ENCODE data around the gene NKAIN1. TPM values are rescaled to one million over a fixed set of nuclear protein-coding genes. Genes with fewer than 3 reads are reported as not detected.

Gene NKAIN1
- total RNA-seq, 5 donors from 2014 or later (not counting 1 experiment from before 2014, with no cell fraction given): 0.13 TPM; not detected in 4

DNA sequence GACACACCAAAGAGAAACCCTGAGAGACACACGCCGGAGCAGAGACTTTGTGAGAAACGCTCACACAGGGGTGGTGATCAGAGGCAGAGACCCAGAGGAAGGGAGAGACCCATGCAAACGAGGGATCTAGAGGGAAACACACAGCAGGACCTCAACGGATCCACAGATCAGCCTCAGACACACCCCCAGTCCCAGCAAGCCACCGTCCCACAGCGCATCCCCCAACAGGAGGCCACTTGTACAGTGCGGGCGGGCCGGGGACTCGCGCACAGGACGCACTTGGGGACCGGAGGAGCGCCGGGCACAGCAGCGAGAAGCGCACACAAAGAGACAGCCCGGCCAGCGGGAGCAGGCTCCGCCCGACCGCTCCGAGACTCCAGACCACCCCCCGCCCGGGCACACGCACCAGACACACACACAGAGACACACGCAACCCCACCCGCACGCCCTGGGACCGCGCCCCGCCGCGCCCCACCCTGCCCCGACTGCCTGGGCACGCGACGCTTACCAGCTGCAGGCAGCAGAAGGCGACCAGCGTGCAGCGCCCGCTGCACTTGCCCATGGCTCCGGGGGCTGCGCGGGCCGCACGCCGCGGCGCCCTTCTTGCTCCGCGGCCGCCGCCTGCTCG lies 587 bp downstream of the NKAIN1 start:
- Mint-ChIP-seq H3K9me3 (no peaks in the 10 kb centered on the region), H3K27ac (no peak overlapping the region), H3K4me1 (peaks cover 14 to 22% (median 16%) of the 10 kb centered on the region in 3 donors), H3K27me3 (peaks cover 51 to 56% of the 10 kb centered on the region in 2 donors), H3K36me3 (no peaks in the 10 kb centered on the region), H3K4me3 (peak overlapping the region; percentile 34 to 75 (median 37))
- peak overlapping the region in 1 of 2 donors; percentile 5 for H3K4me3 ChIP-seq (ENCODE audit: control insufficient read depth in 1 of 2, extremely low read depth in 1 of 2, low read length in 1 of 2)
- peaks cover 7 to 59% of the 10 kb centered on the region in 2 experiments for H3K27me3 ChIP-seq (replicated peaks in 1 of 2; ENCODE audit: control insufficient read depth in 2 of 2, extremely low read depth in 1 of 2, insufficient read depth in 2 of 2, low read length in 1 of 2)
- ATAC-seq (replicated peaks in 1 of 4): peak in 1 of 4 experiments; percentile 27
- WGBS (ENCODE audit: insufficient coverage): 2% methylated on average over 47 of the region's 56 CpGs
- ChIA-PET CTCF (no interaction called here), POLR2A (no interaction called here)
- H3K4me1 ChIP-seq (ENCODE audit: control insufficient read depth in 1 of 2, extremely low read depth in 1 of 2, insufficient read depth in 2 of 2, low read length in 2 of 2): peaks cover 0 to 6% of the 10 kb centered on the region in 2 experiments
- no peaks in the 10 kb centered on the region for H3K9me3 ChIP-seq
- H3K36me3 ChIP-seq (ENCODE audit: control insufficient read depth in 2 of 2, extremely low read depth in 1 of 2, insufficient read depth in 1 of 2, low read length in 1 of 2): no peaks in the 10 kb centered on the region
- no peak overlapping the region for H3K27ac ChIP-seq (ENCODE audit: low read length)
- DNase-seq: no peak

DNA sequence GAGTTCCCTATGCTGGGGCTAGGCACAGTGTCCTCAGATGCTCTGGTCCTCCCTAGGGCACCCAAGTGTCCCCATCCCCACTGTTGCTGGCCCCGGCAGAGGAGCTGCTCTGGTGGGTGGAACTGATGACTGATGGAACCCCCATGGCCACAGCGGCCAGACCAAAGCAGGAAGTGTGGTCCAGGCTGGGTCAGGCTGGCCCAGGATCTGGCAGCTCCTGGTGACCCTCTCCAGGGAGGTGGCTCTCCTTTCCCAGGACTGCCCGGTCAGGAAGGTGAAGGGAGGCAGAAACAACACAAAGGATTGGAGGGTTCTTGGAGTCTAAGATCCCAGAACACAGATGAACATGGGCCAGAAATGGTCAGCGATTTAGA lies 1.1 kb downstream of the NKAIN1 start:
- Histone ChIP-seq H3K36me3 (ENCODE audit: control insufficient read depth in 2 of 2, extremely low read depth in 1 of 2, insufficient read depth in 1 of 2, low read length in 1 of 2) (no peaks in the 10 kb centered on the region), H3K4me3 (ENCODE audit: control insufficient read depth in 1 of 2, extremely low read depth in 1 of 2, low read length in 1 of 2) (no peak overlapping the region), H3K9me3 (no peaks in the 10 kb centered on the region), H3K27me3 (replicated peaks in 1 of 2; ENCODE audit: control insufficient read depth in 2 of 2, extremely low read depth in 1 of 2, insufficient read depth in 2 of 2, low read length in 1 of 2) (peaks cover 7 to 64% of the 10 kb centered on the region in 2 experiments), H3K27ac (ENCODE audit: low read length) (no peak overlapping the region), H3K4me1 (ENCODE audit: control insufficient read depth in 1 of 2, extremely low read depth in 1 of 2, insufficient read depth in 2 of 2, low read length in 2 of 2) (peaks cover 0 to 6% of the 10 kb centered on the region in 2 experiments)
- 33% methylated on average over 4 of the region's 4 CpGs for WGBS (ENCODE audit: insufficient coverage)
- POLR2A ChIA-PET: no interaction called here
- Mint-ChIP-seq H3K9me3 (no peaks in the 10 kb centered on the region), H3K4me1 (peaks cover 14 to 22% (median 16%) of the 10 kb centered on the region in 3 donors), H3K27me3 (peaks cover 51 to 58% of the 10 kb centered on the region in 2 donors), H3K4me3 (peak overlapping the region; percentile 34 to 75 (median 37)), H3K27ac (no peak overlapping the region), H3K36me3 (no peaks in the 10 kb centered on the region)
- ATAC-seq (replicated peaks in 1 of 4) (no peak), DNase-seq (no peak)
- CTCF ChIA-PET: no interaction called here

DNA sequence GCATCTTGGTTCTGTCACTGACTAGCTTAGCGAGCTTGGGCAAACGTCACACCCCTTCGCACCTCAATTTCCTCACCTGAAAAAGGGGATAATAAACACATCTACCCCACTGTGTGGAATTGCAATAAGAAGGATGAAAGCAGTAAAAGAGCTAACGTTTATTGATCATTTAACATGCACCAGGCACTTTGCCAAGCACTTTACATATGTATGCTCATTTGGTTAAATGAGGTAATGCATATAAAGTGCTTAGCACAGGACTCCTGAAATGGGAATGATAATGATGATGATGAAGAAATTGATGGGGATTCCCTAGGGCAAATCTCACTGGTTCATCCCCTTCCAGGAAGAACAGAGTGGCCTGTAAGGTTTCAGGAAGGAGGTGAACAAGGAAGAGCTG lies 4.8 kb downstream of the NKAIN1 start:
- Mint-ChIP-seq H3K36me3 (no peaks in the 10 kb centered on the region), H3K27me3 (peaks cover 41 to 52% of the 10 kb centered on the region in 2 donors), H3K27ac (no peak overlapping the region), H3K9me3 (no peaks in the 10 kb centered on the region), H3K4me1 (peaks cover 6 to 9% (median 9%) of the 10 kb centered on the region in 3 donors), H3K4me3 (no peak overlapping the region)
- no CpG with 5 or more reads among the region's 4 CpGs for WGBS (ENCODE audit: insufficient coverage)
- H3K4me1 ChIP-seq (ENCODE audit: control insufficient read depth in 1 of 2, extremely low read depth in 1 of 2, insufficient read depth in 2 of 2, low read length in 2 of 2): peaks cover 0 to 6% of the 10 kb centered on the region in 2 experiments
- no peak for ATAC-seq (replicated peaks in 1 of 4)
- H3K27ac ChIP-seq (ENCODE audit: low read length): no peak overlapping the region
- H3K27me3 ChIP-seq (replicated peaks in 1 of 2; ENCODE audit: control insufficient read depth in 2 of 2, extremely low read depth in 1 of 2, insufficient read depth in 2 of 2, low read length in 1 of 2): peaks cover 5 to 44% of the 10 kb centered on the region in 2 experiments
- POLR2A ChIA-PET: no interaction called here
- H3K9me3 ChIP-seq: no peaks in the 10 kb centered on the region
- no peak overlapping the region for H3K4me3 ChIP-seq (ENCODE audit: control insufficient read depth in 1 of 2, extremely low read depth in 1 of 2, low read length in 1 of 2)
- no peaks in the 10 kb centered on the region for H3K36me3 ChIP-seq (ENCODE audit: control insufficient read depth in 2 of 2, extremely low read depth in 1 of 2, insufficient read depth in 1 of 2, low read length in 1 of 2)
- no peak for DNase-seq
- CTCF ChIA-PET: no interaction called here

DNA sequence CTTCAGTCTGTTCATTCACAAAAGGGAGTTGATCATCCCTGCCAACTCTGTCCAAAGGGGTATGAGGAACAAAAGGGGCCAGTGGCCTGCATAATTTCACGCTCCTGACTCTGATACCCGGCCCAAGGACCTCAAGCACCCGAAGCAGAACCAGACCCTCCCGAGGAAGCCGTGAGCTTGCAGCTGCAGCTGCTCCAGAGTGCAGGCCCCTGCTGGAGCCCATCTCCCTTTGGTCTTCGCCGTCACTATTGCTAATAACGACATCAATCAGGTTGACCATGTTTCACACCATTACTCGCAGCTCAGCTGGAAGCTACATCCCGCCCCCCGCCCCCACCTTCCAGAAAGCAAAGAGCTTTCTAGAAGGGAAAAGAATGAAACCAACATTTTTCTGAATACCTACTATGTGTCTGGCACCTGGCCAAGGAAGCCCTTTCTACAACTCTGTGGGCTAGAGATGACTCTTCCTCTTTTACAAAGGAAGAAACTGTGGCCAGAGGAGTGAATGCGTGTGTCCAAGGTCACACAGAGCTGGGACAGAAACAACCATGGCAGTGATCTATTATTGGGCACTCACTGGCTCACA lies 5.5 kb downstream of the NKAIN1 start:
- Mint-ChIP-seq H3K9me3 (no peaks in the 10 kb centered on the region), H3K27ac (no peak overlapping the region), H3K4me3 (no peak overlapping the region), H3K36me3 (no peaks in the 10 kb centered on the region), H3K4me1 (peaks cover 6 to 9% (median 9%) of the 10 kb centered on the region in 3 donors), H3K27me3 (peaks cover 41 to 52% of the 10 kb centered on the region in 2 donors)
- CTCF ChIA-PET: no interaction called here
- Histone ChIP-seq H3K9me3 (no peaks in the 10 kb centered on the region), H3K4me3 (ENCODE audit: control insufficient read depth in 1 of 2, extremely low read depth in 1 of 2, low read length in 1 of 2) (no peak overlapping the region), H3K4me1 (ENCODE audit: control insufficient read depth in 1 of 2, extremely low read depth in 1 of 2, insufficient read depth in 2 of 2, low read length in 2 of 2) (peaks cover 0 to 6% of the 10 kb centered on the region in 2 experiments), H3K27ac (ENCODE audit: low read length) (no peak overlapping the region), H3K36me3 (ENCODE audit: control insufficient read depth in 2 of 2, extremely low read depth in 1 of 2, insufficient read depth in 1 of 2, low read length in 1 of 2) (no peaks in the 10 kb centered on the region), H3K27me3 (replicated peaks in 1 of 2; ENCODE audit: control insufficient read depth in 2 of 2, extremely low read depth in 1 of 2, insufficient read depth in 2 of 2, low read length in 1 of 2) (peaks cover 5 to 43% of the 10 kb centered on the region in 2 experiments)
- WGBS (ENCODE audit: insufficient coverage): 60% methylated on average over 8 of the region's 12 CpGs
- POLR2A ChIA-PET: no interaction called here
- ATAC-seq (replicated peaks in 1 of 4) (no peak), DNase-seq (no peak)

DNA sequence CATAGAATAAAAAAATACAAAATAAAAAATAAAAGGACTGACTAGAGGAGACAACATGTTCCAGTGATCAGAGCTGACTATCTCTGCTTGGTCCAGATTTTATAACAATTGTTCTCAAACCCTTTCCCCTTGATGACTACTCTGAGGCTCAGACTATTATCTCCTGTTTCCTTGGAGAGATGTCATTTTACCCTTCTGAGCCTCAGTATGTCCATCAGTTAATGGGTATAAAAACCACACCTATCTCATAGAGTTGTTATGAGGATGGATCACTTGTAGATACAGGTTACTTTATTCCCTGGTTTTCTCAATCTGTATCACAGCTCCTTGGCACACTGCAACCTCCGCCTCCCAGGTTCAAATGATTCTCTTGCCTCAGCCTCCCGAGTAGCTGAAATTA lies 7.0 kb downstream of the NKAIN1 start:
- Mint-ChIP-seq H3K27me3 (peaks cover 28 to 37% of the 10 kb centered on the region in 2 donors), H3K9me3 (no peaks in the 10 kb centered on the region), H3K4me1 (no peaks in the 10 kb centered on the region), H3K27ac (no peak overlapping the region), H3K36me3 (no peaks in the 10 kb centered on the region), H3K4me3 (no peak overlapping the region)
- no CpG with 5 or more reads among the region's 2 CpGs for WGBS (ENCODE audit: insufficient coverage)
- Histone ChIP-seq H3K36me3 (ENCODE audit: control insufficient read depth in 2 of 2, extremely low read depth in 1 of 2, insufficient read depth in 1 of 2, low read length in 1 of 2) (no peaks in the 10 kb centered on the region), H3K27me3 (replicated peaks in 1 of 2; ENCODE audit: control insufficient read depth in 2 of 2, extremely low read depth in 1 of 2, insufficient read depth in 2 of 2, low read length in 1 of 2) (peaks cover 0 to 28% of the 10 kb centered on the region in 2 experiments), H3K27ac (ENCODE audit: low read length) (no peak overlapping the region), H3K9me3 (no peaks in the 10 kb centered on the region), H3K4me1 (ENCODE audit: control insufficient read depth in 1 of 2, extremely low read depth in 1 of 2, insufficient read depth in 2 of 2, low read length in 2 of 2) (no peaks in the 10 kb centered on the region), H3K4me3 (ENCODE audit: control insufficient read depth in 1 of 2, extremely low read depth in 1 of 2, low read length in 1 of 2) (no peak overlapping the region)
- no peak for DNase-seq
- ChIA-PET CTCF (interaction anchor here in 1 of 2 donors (0.6 to 0.7 kb wide), 2 partner anchors 80 to 85 kb away, joined by 3 read pairs; no protein-coding TSS in a partner anchor), POLR2A (no interaction called here)
- ATAC-seq (replicated peaks in 1 of 4): no peak

DNA sequence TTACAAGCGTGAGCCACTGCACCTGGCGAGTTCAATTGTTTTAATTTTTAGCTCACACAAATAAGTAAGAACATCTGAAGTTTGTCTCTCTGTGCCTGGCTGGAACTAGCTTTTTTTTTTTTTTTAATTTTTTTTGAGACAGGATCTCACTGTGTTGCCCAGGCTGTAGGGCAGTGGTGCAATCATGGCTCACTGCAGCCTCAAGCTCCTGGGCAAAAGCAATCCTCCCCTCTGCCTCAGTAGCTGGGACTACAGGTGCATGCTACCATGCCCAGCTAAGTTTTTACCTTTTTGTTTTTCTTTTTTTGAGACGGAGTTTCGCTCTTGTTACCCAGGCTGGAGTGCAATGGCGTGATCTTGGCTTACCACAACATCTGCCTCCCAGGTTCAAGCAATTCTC lies 7.9 kb downstream of the NKAIN1 start:
- POLR2A ChIA-PET: no interaction called here
- CTCF ChIA-PET: interaction anchor here in 1 of 2 donors (0.7 kb wide), 1 partner anchor 86 kb away, joined by 3 read pairs; no protein-coding TSS in a partner anchor
- no peaks in the 10 kb centered on the region for H3K4me1 Mint-ChIP-seq
- peaks cover 0 to 22% of the 10 kb centered on the region in 2 experiments for H3K27me3 ChIP-seq (replicated peaks in 1 of 2; ENCODE audit: control insufficient read depth in 2 of 2, extremely low read depth in 1 of 2, insufficient read depth in 2 of 2, low read length in 1 of 2)
- H3K36me3 Mint-ChIP-seq: no peaks in the 10 kb centered on the region
- H3K9me3 Mint-ChIP-seq: no peaks in the 10 kb centered on the region
- peaks cover 21 to 32% of the 10 kb centered on the region in 2 donors for H3K27me3 Mint-ChIP-seq
- no peaks in the 10 kb centered on the region for H3K9me3 ChIP-seq
- H3K4me3 ChIP-seq (ENCODE audit: control insufficient read depth in 1 of 2, extremely low read depth in 1 of 2, low read length in 1 of 2): no peak overlapping the region
- no peak overlapping the region for H3K27ac Mint-ChIP-seq
- DNase-seq: no peak
- no peak overlapping the region for H3K27ac ChIP-seq (ENCODE audit: low read length)
- H3K36me3 ChIP-seq (ENCODE audit: control insufficient read depth in 2 of 2, extremely low read depth in 1 of 2, insufficient read depth in 1 of 2, low read length in 1 of 2): no peaks in the 10 kb centered on the region
- no peaks in the 10 kb centered on the region for H3K4me1 ChIP-seq (ENCODE audit: control insufficient read depth in 1 of 2, extremely low read depth in 1 of 2, insufficient read depth in 2 of 2, low read length in 2 of 2)
- H3K4me3 Mint-ChIP-seq: no peak overlapping the region
- WGBS (ENCODE audit: insufficient coverage): 92% methylated on average over 2 of the region's 5 CpGs
- no peak for ATAC-seq (replicated peaks in 1 of 4)
